HG02943 (cell line): ENCODE measurements around the gene PIK3C2B.

Experiments
- ATAC-seq: cut with Tn5 transposase; IDR thresholded peaks from one replicate; pipeline ENCODE4 v1.9.1; 2021; ENCODE audit warnings: mild to moderate bottlenecking, low read depth, moderate library complexity; ENCODE audit not compliant: unreplicated experiment

Gene PIK3C2B

GRCh38 chr1:204480515-204480914 is 14.1 kb downstream of the PIK3C2B start:
- ATAC-seq = no peak

GRCh38 chr1:204479387-204480136 is 15.0 kb downstream of the PIK3C2B start:
- no peak for ATAC-seq

- no peak for ATAC-seq
These were observed 15.7 kb downstream of the PIK3C2B start for GRCh38 chr1:204478921-204479320.

GRCh38 chr1:204478172-204478899 is 16.3 kb downstream of the PIK3C2B start:
- ATAC-seq = no peak

GRCh38 chr1:204477036-204477740 is 17.4 kb downstream of the PIK3C2B start:
- ATAC-seq = no peak

GRCh38 chr1:204476563-204476962 is 18.0 kb downstream of the PIK3C2B start:
- no peak for ATAC-seq

GRCh38 chr1:204475656-204476432 is 18.8 kb downstream of the PIK3C2B start:
- ATAC-seq = no peak

- ATAC-seq = no peak
These were observed 21.1 kb downstream of the PIK3C2B start for GRCh38 chr1:204473400-204473965.

GRCh38 chr1:204472660-204473059 is 21.9 kb downstream of the PIK3C2B start:
- no peak for ATAC-seq

GRCh38 chr1:204471687-204472086 is 22.9 kb downstream of the PIK3C2B start:
- ATAC-seq = no peak

GRCh38 chr1:204469304-204469703 is 25.3 kb downstream of the PIK3C2B start:
- no peak for ATAC-seq

GRCh38 chr1:204468766-204469302 is 25.8 kb downstream of the PIK3C2B start:
- ATAC-seq = no peak

GRCh38 chr1:204468206-204468605 is 26.4 kb downstream of the PIK3C2B start:
- no peak for ATAC-seq

- no peak for ATAC-seq
These were observed 27.9 kb downstream of the PIK3C2B start for GRCh38 chr1:204466416-204467405.

GRCh38 chr1:204465546-204466415 is 28.8 kb downstream of the PIK3C2B start:
- peak; percentile 80 for ATAC-seq

GRCh38 chr1:204464701-204465100 is 29.9 kb downstream of the PIK3C2B start:
- ATAC-seq = no peak

- no peak for ATAC-seq
These were observed 30.4 kb downstream of the PIK3C2B start for GRCh38 chr1:204464187-204464631.
